Body of pancreas (tissue), 4 donors: ENCODE results near the gene RASGRF2. TPM values are rescaled to one million over a fixed set of nuclear protein-coding genes. Genes with fewer than 3 reads are reported as not detected.

Experiments used
- ATAC-seq: fragments of 150-250 bp; one replicate; pipeline ENCODE4 v1.9.1; 2016
- DNase-seq, 4 donors: peaks; one replicate each; pipeline ENCODE4 v3.0.0-alpha.2; 2019
- H3K27ac ChIP-seq, 4 donors: fragments of 200-600 bp; sonication (generic); 1 replicate in 3 of 4; 2 replicates in 1 of 4; pipeline versions ENCODE4 v1.5.1 to v1.6.1; 2016 to 2019; ENCODE audit warnings: mild to moderate bottlenecking in 1 of 4, mixed read lengths in 1 of 4, moderate library complexity in 1 of 4
- H3K27me3 ChIP-seq, 2 donors: fragments of 200-600 bp; sonication (generic); one replicate each; pipeline ENCODE4 v1.6.0; 2016; ENCODE audit warnings: mild to moderate bottlenecking in 1 of 2
- H3K36me3 ChIP-seq, 2 donors: fragments of 200-600 bp; sonication (generic); replicated peaks in 1 of 2; 2 replicates each; pipeline ENCODE4 v1.5.1; 2016; ENCODE audit warnings: low read depth in 2 of 2; ENCODE audit not compliant: insufficient read depth in 1 of 2
- H3K4me1 ChIP-seq: fragments of 200-600 bp; sonication (generic); one replicate; pipeline ENCODE4 v1.6.0; 2016
- H3K4me3 ChIP-seq, 2 donors: fragments of 200-600 bp; sonication (generic); 1 replicate in 1 of 2; 2 replicates in 1 of 2; pipeline ENCODE4 v1.5.1; 2016 to 2019
- H3K9me3 ChIP-seq, 3 donors: fragments of 200-600 bp; sonication (generic); 1 replicate in 2 of 3; 2 replicates in 1 of 3; pipeline ENCODE4 v1.5.1; 2016
- CTCF ChIP-seq, 7 experiments: fragments of 450-650 bp in 4 of 7; fragments of 200-600 bp in 3 of 7; sonication (generic) in 3 of 7; IDR thresholded peaks; one replicate each; pipeline ENCODE4 v1.5.1; 2016 to 2019; ENCODE audit warnings: antibody characterized with exemption in 7 of 7
- POLR2A ChIP-seq, 3 donors: fragments of 450-650 bp; IDR thresholded peaks; one replicate each; pipeline ENCODE4 v1.6.1; 2016; ENCODE audit warnings: antibody characterized with exemption in 3 of 3, mild to moderate bottlenecking in 2 of 3
- WGBS, 2 donors: methylation state at CpG; one replicate each; pipeline ENCODE4 v1.1.5; 2017; 5-methylcytosine and 5-hydroxymethylcytosine counted together
- intact Hi-C: fragments of 100-400 bp; cut with DNase I; formaldehyde crosslinking; loops from one replicate; pipeline ENCODE4 v1.15.1; 2023
- total RNA-seq, 2 donors: library from RNA; depleted of rRNA; stranded (reverse); fragments of >200 nt; gene quantifications; one replicate each; pipeline ENCODE4 v1.1.0, GENCODE V29; 2016

The RASGRF2 gene
- total RNA-seq, 2 donors from 2014 or later, result 1.6 to 3.6 TPM

- Histone ChIP-seq H3K27me3 (no peaks in the 10 kb centered on the region), H3K4me1 (no peaks in the 10 kb centered on the region), H3K27ac (no peak overlapping the region), H3K36me3 (no peaks in the 10 kb centered on the region), H3K4me3 (no peak overlapping the region), H3K9me3 (no peaks in the 10 kb centered on the region)
- TF ChIP-seq CTCF (IDR thresholded peaks at IDR 0.05), result no peak
- no peak for ATAC-seq
- intact Hi-C loops, result no loop called here
- DNase-seq, result no peak
- WGBS, 2 donors, result 48 to 71% methylated on average over 1 of the region's 1 CpG
Measured at GRCh38 chr5:80978772-80979317, 18.7 kb downstream of the RASGRF2 start.

GRCh38 chr5:80982093-80982492, 21.9 kb downstream of the RASGRF2 start:
- Histone ChIP-seq H3K4me1 (no peaks in the 10 kb centered on the region), H3K4me3 (no peak overlapping the region), H3K27me3 (no peaks in the 10 kb centered on the region), H3K36me3 (no peaks in the 10 kb centered on the region), H3K9me3 (no peaks in the 10 kb centered on the region), H3K27ac (no peak overlapping the region)
- TF ChIP-seq POLR2A (IDR thresholded peaks at IDR 0.05) (no peak), CTCF (IDR thresholded peaks at IDR 0.05) (no peak)
- 58 to 69% methylated on average over 4 of the region's 4 CpGs for WGBS, 2 donors
- DNase-seq (no peak), ATAC-seq (no peak)
- intact Hi-C loops, result no loop called here

GRCh38 chr5:80985600-80986228, 25.6 kb downstream of the RASGRF2 start:
- intact Hi-C loops, result no loop called here
- H3K27me3 ChIP-seq, result no peaks in the 10 kb centered on the region
- no peak overlapping the region for H3K4me3 ChIP-seq
- no peak for TF ChIP-seq POLR2A (IDR thresholded peaks at IDR 0.05)
- TF ChIP-seq CTCF (IDR thresholded peaks at IDR 0.05), result no peak
- no peaks in the 10 kb centered on the region for H3K36me3 ChIP-seq
- DNase-seq (no peak), ATAC-seq (no peak)
- H3K27ac ChIP-seq, result no peak overlapping the region
- no peaks in the 10 kb centered on the region for H3K4me1 ChIP-seq
- H3K9me3 ChIP-seq, result no peaks in the 10 kb centered on the region
- WGBS, 2 donors, result 48 to 51% methylated on average over 2 of the region's 2 CpGs

GRCh38 chr5:80986382-80986781, 26.2 kb downstream of the RASGRF2 start:
- no peaks in the 10 kb centered on the region for H3K9me3 ChIP-seq
- no peaks in the 10 kb centered on the region for H3K36me3 ChIP-seq
- TF ChIP-seq CTCF (IDR thresholded peaks at IDR 0.05), result no peak
- TF ChIP-seq POLR2A (IDR thresholded peaks at IDR 0.05), result no peak
- no peaks in the 10 kb centered on the region for H3K27me3 ChIP-seq
- H3K4me1 ChIP-seq, result no peaks in the 10 kb centered on the region
- no peak overlapping the region for H3K27ac ChIP-seq
- WGBS, 2 donors, result 82 to 83% methylated on average over 3 of the region's 3 CpGs
- ATAC-seq, result no peak
- DNase-seq, result no peak
- no peak overlapping the region for H3K4me3 ChIP-seq
- intact Hi-C loops, result no loop called here
